Spleen (tissue), 7 donors: ENCODE data around the gene DNER.

Source experiments
- POLR2A ChIP-seq, 3 donors: fragments of 450-650 bp; IDR thresholded peaks; one replicate each; pipeline ENCODE4 v1.5.1; 2017; ENCODE audit warnings: antibody characterized with exemption in 3 of 3, mild to moderate bottlenecking in 1 of 3
- POLR2AphosphoS5 ChIP-seq, 3 donors: sonication (generic); formaldehyde crosslinking; IDR thresholded peaks; one replicate each; pipeline ENCODE4 v1.5.1; 2017; ENCODE audit warnings: antibody characterized with exemption in 3 of 3
- TF ChIP-seq, protein P1 (sequence below), 11 experiments: fragments of 200-600 bp in 7 of 11; fragments of 450-650 bp in 4 of 11; sonication (generic) in 4 of 11; IDR thresholded peaks in 8 of 11; conservative IDR thresholded peaks in 3 of 11; 1 replicate in 7 of 11; 2 replicates in 4 of 11; pipeline versions ENCODE4 v1.4.0 to v1.8.0; 2016 to 2021; ENCODE audit warnings: antibody characterized with exemption in 11 of 11, inconsistent platforms in 4 of 11, mild to moderate bottlenecking in 1 of 11
- donor health status: DM: no; HTN: no; CAD: no; lungs with moderate emphysema.
- donor health status: DM: no; HTN: no; CAD: no.
- donor health status: DM: no; HTN: no; CAD: no.

DNA sequence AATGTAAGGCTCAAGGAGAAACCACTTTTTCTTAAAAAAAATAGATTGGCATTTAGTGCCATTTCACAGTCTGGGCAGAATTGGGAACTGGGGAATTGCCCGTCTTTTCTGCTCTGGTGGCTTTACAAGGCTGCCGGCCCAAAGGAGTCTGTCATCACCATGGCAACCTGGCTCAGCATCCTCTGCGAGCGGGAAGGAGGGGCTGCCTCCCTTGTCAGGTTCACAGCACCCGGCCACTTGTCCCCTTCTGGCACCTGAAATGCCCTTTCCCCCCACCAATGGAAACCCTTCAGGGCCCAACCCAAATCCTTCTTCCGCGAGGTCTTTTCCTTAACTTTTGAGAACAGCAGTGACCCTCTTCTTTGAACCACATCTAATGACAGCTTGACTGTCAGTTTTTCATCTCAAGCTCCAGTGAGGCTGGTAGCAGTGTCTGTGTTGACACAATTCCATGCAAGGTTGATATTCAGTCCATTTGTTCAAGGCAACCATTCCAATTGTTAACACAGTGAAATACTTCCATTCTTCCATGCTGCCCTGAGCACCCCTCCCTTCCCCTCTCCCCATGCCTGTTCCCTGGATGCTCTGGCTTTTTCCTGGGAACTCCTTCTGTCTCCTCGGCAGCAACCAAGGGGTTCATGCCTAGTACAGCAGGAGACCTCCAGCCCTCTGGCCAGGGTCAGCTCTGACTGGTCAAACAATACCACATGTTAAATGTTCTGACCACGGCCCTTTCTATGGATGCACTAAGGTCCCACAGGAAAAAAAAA is 79.6 kb downstream of the DNER start:
- TF ChIP-seq, protein P1, sequence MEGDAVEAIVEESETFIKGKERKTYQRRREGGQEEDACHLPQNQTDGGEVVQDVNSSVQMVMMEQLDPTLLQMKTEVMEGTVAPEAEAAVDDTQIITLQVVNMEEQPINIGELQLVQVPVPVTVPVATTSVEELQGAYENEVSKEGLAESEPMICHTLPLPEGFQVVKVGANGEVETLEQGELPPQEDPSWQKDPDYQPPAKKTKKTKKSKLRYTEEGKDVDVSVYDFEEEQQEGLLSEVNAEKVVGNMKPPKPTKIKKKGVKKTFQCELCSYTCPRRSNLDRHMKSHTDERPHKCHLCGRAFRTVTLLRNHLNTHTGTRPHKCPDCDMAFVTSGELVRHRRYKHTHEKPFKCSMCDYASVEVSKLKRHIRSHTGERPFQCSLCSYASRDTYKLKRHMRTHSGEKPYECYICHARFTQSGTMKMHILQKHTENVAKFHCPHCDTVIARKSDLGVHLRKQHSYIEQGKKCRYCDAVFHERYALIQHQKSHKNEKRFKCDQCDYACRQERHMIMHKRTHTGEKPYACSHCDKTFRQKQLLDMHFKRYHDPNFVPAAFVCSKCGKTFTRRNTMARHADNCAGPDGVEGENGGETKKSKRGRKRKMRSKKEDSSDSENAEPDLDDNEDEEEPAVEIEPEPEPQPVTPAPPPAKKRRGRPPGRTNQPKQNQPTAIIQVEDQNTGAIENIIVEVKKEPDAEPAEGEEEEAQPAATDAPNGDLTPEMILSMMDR (IDR thresholded peaks at IDR 0.05 in 8 of 11, conservative IDR thresholded peaks at IDR 0.05 in 3 of 11): no peak
- no peak for TF ChIP-seq POLR2A (IDR thresholded peaks at IDR 0.05)
- TF ChIP-seq POLR2AphosphoS5 (IDR thresholded peaks at IDR 0.05): no peak
